H9 (cell line): ENCODE measurements around the gene PRR5L. TPM values are rescaled to one million over a fixed set of nuclear protein-coding genes. Genes with fewer than 3 reads are reported as not detected.

Source experiments
- DNase-seq: peaks from one replicate; pipeline ENCODE4 v3.0.0-alpha.2; 2017
- H2AFZ ChIP-seq: one replicate; pipeline ENCODE4 v1.6.1; 2013; ENCODE audit warnings: mild to moderate bottlenecking, low read length, control low read depth, moderate library complexity
- H2AK5ac ChIP-seq: 2 replicates; pipeline ENCODE4 v1.6.1; 2013; ENCODE audit warnings: low read length, control low read depth, mixed read lengths; ENCODE audit not compliant: insufficient read length
- H2BK120ac ChIP-seq: one replicate; pipeline ENCODE4 v1.6.1; 2013; ENCODE audit warnings: low read depth, mild to moderate bottlenecking, low read length, control low read depth, inconsistent platforms; ENCODE audit not compliant: poor library complexity, severe bottlenecking
- H2BK12ac ChIP-seq: 2 replicates; pipeline ENCODE4 v1.6.1; 2013; ENCODE audit warnings: low read length, control low read depth, mixed read lengths, low read depth; ENCODE audit not compliant: insufficient read length
- H2BK15ac ChIP-seq: 2 replicates; pipeline ENCODE4 v1.6.1; 2013; ENCODE audit warnings: low read depth, low read length, control low read depth
- H2BK20ac ChIP-seq: one replicate; pipeline ENCODE4 v1.6.1; 2013; ENCODE audit warnings: low read depth, mild to moderate bottlenecking, low read length, control low read depth, inconsistent platforms; ENCODE audit not compliant: poor library complexity, severe bottlenecking
- H2BK5ac ChIP-seq: 2 replicates; pipeline ENCODE4 v1.6.1; 2013; ENCODE audit warnings: low read length, control low read depth, mixed read lengths; ENCODE audit not compliant: insufficient read length
- H3K14ac ChIP-seq: 2 replicates; pipeline ENCODE4 v1.6.1; 2013; ENCODE audit warnings: low read length, control low read depth; ENCODE audit not compliant: insufficient read depth
- H3K18ac ChIP-seq: 2 replicates; pipeline ENCODE4 v1.6.1; 2013; ENCODE audit warnings: low read depth, mild to moderate bottlenecking, mixed read lengths, low read length, control low read depth; ENCODE audit not compliant: insufficient read length
- H3K23ac ChIP-seq: 2 replicates; pipeline ENCODE4 v1.6.1; 2013; ENCODE audit warnings: low read length, control low read depth, mixed read lengths, low read depth; ENCODE audit not compliant: insufficient read length
- H3K23me2 ChIP-seq: 2 replicates; pipeline ENCODE4 v1.6.1; 2013; ENCODE audit warnings: low read depth, mild to moderate bottlenecking, mixed read lengths, low read length, control low read depth; ENCODE audit not compliant: insufficient read length, poor library complexity, severe bottlenecking
- H3K27ac ChIP-seq: 2 replicates; pipeline ENCODE4 v1.5.1; 2013; ENCODE audit warnings: low read length, control low read depth, mixed read lengths, low read depth; ENCODE audit not compliant: insufficient read length
- H3K27me3 ChIP-seq: 2 replicates; pipeline ENCODE4 v1.6.1; 2013; ENCODE audit warnings: low read length, control low read depth, inconsistent platforms; ENCODE audit not compliant: insufficient read depth
- H3K4ac ChIP-seq: 2 replicates; pipeline ENCODE4 v1.6.1; 2013; ENCODE audit warnings: low read depth, mild to moderate bottlenecking, control low read depth, inconsistent platforms, low read length, moderate library complexity
- H3K4me1 ChIP-seq: 2 replicates; pipeline ENCODE4 v1.6.1; 2013; ENCODE audit warnings: low read length, control low read depth, inconsistent platforms; ENCODE audit not compliant: insufficient read depth
- H3K4me2 ChIP-seq: 2 replicates; pipeline ENCODE4 v1.6.1; 2013; ENCODE audit warnings: low read length, control low read depth, mixed read lengths; ENCODE audit not compliant: insufficient read length, insufficient read depth
- H3K56ac ChIP-seq: 2 replicates; pipeline ENCODE4 v1.6.1; 2013; ENCODE audit warnings: low read depth, mild to moderate bottlenecking, mixed read lengths, low read length, control low read depth; ENCODE audit not compliant: insufficient read length
- H3K79me1 ChIP-seq: 2 replicates; pipeline ENCODE4 v1.6.1; 2013; ENCODE audit warnings: low read depth, mild to moderate bottlenecking, moderate library complexity, low read length, control low read depth, inconsistent platforms; ENCODE audit not compliant: insufficient read depth, poor library complexity, severe bottlenecking
- H3K79me2 ChIP-seq: 2 replicates; pipeline ENCODE4 v1.6.1; 2013; ENCODE audit warnings: low read length, control low read depth, inconsistent platforms; ENCODE audit not compliant: insufficient read depth
- H3K9ac ChIP-seq: 2 replicates; pipeline ENCODE4 v1.6.1; 2013; ENCODE audit warnings: low read length, control low read depth, mixed read lengths; ENCODE audit not compliant: insufficient read length; ENCODE audit errors: extremely low read depth
- H3K9me3 ChIP-seq: one replicate; pipeline ENCODE4 v1.6.1; 2013; ENCODE audit warnings: low read depth, low read length, inconsistent platforms; ENCODE audit not compliant: control insufficient read depth
- H3T11ph ChIP-seq: one replicate; pipeline ENCODE4 v1.6.1; 2013; ENCODE audit warnings: mild to moderate bottlenecking, low read length, control low read depth, inconsistent platforms
- H4K20me1 ChIP-seq: one replicate; pipeline ENCODE4 v1.6.1; 2013; ENCODE audit not compliant: control insufficient read depth, insufficient read length, insufficient read depth
- H4K5ac ChIP-seq: 2 replicates; pipeline ENCODE4 v1.6.1; 2013; ENCODE audit warnings: low read depth, mild to moderate bottlenecking, mixed read lengths, low read length, control low read depth; ENCODE audit not compliant: insufficient read length
- H4K8ac ChIP-seq: replicated peaks from 2 replicates; pipeline ENCODE4 v1.6.1; 2013; ENCODE audit warnings: low read length, control low read depth, mixed read lengths, low read depth; ENCODE audit not compliant: insufficient read length
- H4K91ac ChIP-seq: 2 replicates; pipeline ENCODE4 v1.6.1; 2013; ENCODE audit warnings: low read depth, mild to moderate bottlenecking, moderate library complexity, mixed read lengths, low read length, control low read depth; ENCODE audit not compliant: insufficient read length
- H3K27ac Mint-ChIP-seq, 3 experiments: 2 replicates in 2 of 3; 3 replicates in 1 of 3; pipeline ENCODE4 v1.8.0; 2020 to 2021; ENCODE audit warnings: mixed read lengths in 3 of 3, mild to moderate bottlenecking in 1 of 3, moderate library complexity in 1 of 3
- H3K27me3 Mint-ChIP-seq: 2 replicates; pipeline ENCODE4 v1.8.0; 2021; ENCODE audit warnings: low read depth, mild to moderate bottlenecking, moderate library complexity, mixed read lengths
- H3K36me3 Mint-ChIP-seq, 3 experiments: 2 replicates in 2 of 3; 3 replicates in 1 of 3; pipeline ENCODE4 v1.8.0; 2020 to 2021; ENCODE audit warnings: low read depth in 3 of 3, mixed read lengths in 3 of 3; ENCODE audit not compliant: insufficient read depth in 1 of 3
- H3K4me1 Mint-ChIP-seq, 2 experiments: 2 replicates each; pipeline ENCODE4 v1.8.0; 2020; ENCODE audit warnings: mixed read lengths in 2 of 2
- H3K4me3 Mint-ChIP-seq, 2 experiments: 2 replicates in 1 of 2; 3 replicates in 1 of 2; pipeline ENCODE4 v1.8.0; 2020 to 2021; ENCODE audit warnings: mild to moderate bottlenecking in 2 of 2, mixed read lengths in 2 of 2, moderate library complexity in 1 of 2
- H3K9me3 Mint-ChIP-seq, 2 experiments: 2 replicates in 1 of 2; 3 replicates in 1 of 2; pipeline ENCODE4 v1.8.0; 2020; ENCODE audit warnings: mild to moderate bottlenecking in 2 of 2, mixed read lengths in 2 of 2, moderate library complexity in 1 of 2
- WGBS: extraction: QIAGEN DNeasy Blood & Tissue Kit; methylation state at CpG from one replicate; pipeline ENCODE4 v1.1.7; 2013; ENCODE audit warnings: missing lambda C conversion rate, low lambda C conversion rate, mixed read lengths; ENCODE audit not compliant: insufficient read length; ENCODE audit errors: extremely low coverage; 5-methylcytosine and 5-hydroxymethylcytosine counted together
- total RNA-seq: library from RNA; stranded (reverse); gene quantifications from 2 replicates; pipeline ENCODE4 v1.2.1, GENCODE V29; 2021
- TF ChIP-seq, protein P1 (sequence below): fragments of 200-600 bp; sonication (generic); conservative IDR thresholded peaks from 3 replicates; pipeline ENCODE4 v1.8.0; 2021; ENCODE audit warnings: antibody characterized with exemption, mild to moderate bottlenecking

The PRR5L gene
- total RNA-seq, 1 experiment from 2014 or later: 5.6 TPM

GRCh38 chr11:36289226-36289852 lies 6.7 kb upstream of the PRR5L start, which contains the start of gene COMMD9:
Gene COMMD9 (minus strand): TSS chr11:36289424. CDS start chr11:36289412, 12 bp downstream.
- no peaks in the 10 kb centered on the region; a peak in 1 of 7 replicates for H3K36me3 Mint-ChIP-seq
- Histone ChIP-seq H2BK5ac (no peak within 1 kb of the TSS), H3K4me1 (no peaks in the 10 kb centered on the region; the same call in 1 of the 2 replicates), H3K4ac (no peak within 1 kb of the TSS), H3T11ph (no peak within 1 kb of the TSS), H2BK20ac (no peak within 1 kb of the TSS), H3K4me2 (peak within 1 kb of the TSS; percentile 88), H3K27ac (no peak within 1 kb of the TSS), H4K20me1 (no peaks in the 10 kb centered on the region), H3K9me3 (no peaks in the 10 kb centered on the region), H3K27me3 (no peaks in the 10 kb centered on the region), H4K8ac (peak within 1 kb of the TSS; percentile 68), H2BK15ac (no peak within 1 kb of the TSS), H3K23ac (no peak within 1 kb of the TSS), H3K79me2 (no peaks in the 10 kb centered on the region), H3K14ac (no peak within 1 kb of the TSS; the same call in 1 of the 2 replicates), H3K18ac (peak within 1 kb of the TSS; percentile 43), H3K23me2 (peaks cover 4% of the 10 kb centered on the region), H3K56ac (no peak within 1 kb of the TSS), H2BK12ac (no peak within 1 kb of the TSS), H2BK120ac (no peak within 1 kb of the TSS), H2AFZ (peak within 1 kb of the TSS; percentile 72), H3K79me1 (no peaks in the 10 kb centered on the region), H4K91ac (no peak within 1 kb of the TSS), H3K9ac (peak within 1 kb of the TSS; percentile 75), H2AK5ac (no peak within 1 kb of the TSS), H4K5ac (no peak within 1 kb of the TSS)
- H3K4me3 Mint-ChIP-seq: peak within 1 kb of the TSS; percentile 91 to 93
- no CpG with 5 or more reads among the region's 31 CpGs for WGBS
- TF ChIP-seq, protein P1, sequence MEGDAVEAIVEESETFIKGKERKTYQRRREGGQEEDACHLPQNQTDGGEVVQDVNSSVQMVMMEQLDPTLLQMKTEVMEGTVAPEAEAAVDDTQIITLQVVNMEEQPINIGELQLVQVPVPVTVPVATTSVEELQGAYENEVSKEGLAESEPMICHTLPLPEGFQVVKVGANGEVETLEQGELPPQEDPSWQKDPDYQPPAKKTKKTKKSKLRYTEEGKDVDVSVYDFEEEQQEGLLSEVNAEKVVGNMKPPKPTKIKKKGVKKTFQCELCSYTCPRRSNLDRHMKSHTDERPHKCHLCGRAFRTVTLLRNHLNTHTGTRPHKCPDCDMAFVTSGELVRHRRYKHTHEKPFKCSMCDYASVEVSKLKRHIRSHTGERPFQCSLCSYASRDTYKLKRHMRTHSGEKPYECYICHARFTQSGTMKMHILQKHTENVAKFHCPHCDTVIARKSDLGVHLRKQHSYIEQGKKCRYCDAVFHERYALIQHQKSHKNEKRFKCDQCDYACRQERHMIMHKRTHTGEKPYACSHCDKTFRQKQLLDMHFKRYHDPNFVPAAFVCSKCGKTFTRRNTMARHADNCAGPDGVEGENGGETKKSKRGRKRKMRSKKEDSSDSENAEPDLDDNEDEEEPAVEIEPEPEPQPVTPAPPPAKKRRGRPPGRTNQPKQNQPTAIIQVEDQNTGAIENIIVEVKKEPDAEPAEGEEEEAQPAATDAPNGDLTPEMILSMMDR: no peak
- peak within 1 kb of the TSS; percentile 93 to 99 (median 93) for H3K27ac Mint-ChIP-seq
- peak; percentile 97 for DNase-seq
- H3K27me3 Mint-ChIP-seq: peaks cover 22% of the 10 kb centered on the region
- peaks cover 11 to 12% of the 10 kb centered on the region in 2 experiments for H3K4me1 Mint-ChIP-seq
- no peaks in the 10 kb centered on the region; a peak in 1 of 5 replicates for H3K9me3 Mint-ChIP-seq
